ENCODE results near the gene CBX3.

GRCh38 chr7:26153823-26154783, 47.4 kb upstream of the CBX3 start:
- TF ChIP-seq GATA2 (IDR thresholded peaks at IDR 0.05; ENCODE audit: low read depth, low read length) (no peak), GATA3 (IDR thresholded peaks at IDR 0.05; ENCODE audit: low read depth, low read length) (no peak)

Measured in SH-SY5Y (cell line).